ENCODE measurements around the gene DROSHA. TPM values are rescaled to one million over a fixed set of nuclear protein-coding genes. Genes with fewer than 3 reads are reported as not detected.

DROSHA gene
- polyA plus RNA-seq, 3 donors: 2.2 to 12.6 (median 7.6) TPM

- Histone ChIP-seq H3K9me3 (replicated peaks in 1 of 2; ENCODE audit: control insufficient read depth in 1 of 2, insufficient read depth in 1 of 2, low read length in 2 of 2) (no peaks in the 10 kb centered on the region), H3K9ac (ENCODE audit: insufficient read depth, low read length, poor library complexity, severe bottlenecking) (no peak overlapping the region), H2AFZ (ENCODE audit: insufficient read depth, low read depth, low read length, poor library complexity, severe bottlenecking) (no peak overlapping the region), H3K4me2 (replicated peaks; ENCODE audit: extremely low read depth, low read length, poor library complexity, severe bottlenecking) (no peak overlapping the region), H3K27me3 (ENCODE audit: control insufficient read depth in 2 of 2, insufficient read depth in 2 of 2, low read length in 2 of 2) (no peaks in the 10 kb centered on the region), H4K20me1 (ENCODE audit: insufficient read depth, low read length) (no peaks in the 10 kb centered on the region), H3K79me2 (ENCODE audit: insufficient read depth, low read length) (no peaks in the 10 kb centered on the region), H3K27ac (ENCODE audit: low read depth in 1 of 2, low read length in 2 of 2) (no peak overlapping the region), H3K4me1 (ENCODE audit: control insufficient read depth in 1 of 2, insufficient read depth in 2 of 2, low read length in 2 of 2) (no peaks in the 10 kb centered on the region), H3K4me3 (replicated peaks in 1 of 3; ENCODE audit: low read depth in 2 of 3, low read length in 3 of 3) (no peak overlapping the region), H3K36me3 (replicated peaks in 1 of 2; ENCODE audit: control insufficient read depth in 1 of 2, insufficient read depth in 2 of 2, low read length in 2 of 2) (no peaks in the 10 kb centered on the region)
- peaks cover 0 to 8% (median 3%) of the 10 kb centered on the region in 7 donors for H3K9me3 Mint-ChIP-seq
- no peaks in the 10 kb centered on the region for H3K36me3 Mint-ChIP-seq
- peaks cover 2% of the 10 kb centered on the region for H3K4me1 Mint-ChIP-seq
- no peak for TF ChIP-seq CTCF (IDR thresholded peaks at IDR 0.05)
- intact Hi-C loops (cut with micrococcal nuclease): no loop called here
- H3K27ac Mint-ChIP-seq: no peak overlapping the region
- peaks cover 0 to 3% (median 0%) of the 10 kb centered on the region in 3 donors for H3K27me3 Mint-ChIP-seq (ENCODE audit: low read depth in 3 of 3)
- DNase-seq: no peak
- no peak overlapping the region for H3K4me3 Mint-ChIP-seq
- 100% methylated on average over 3 of the region's 4 CpGs for WGBS (ENCODE audit: insufficient coverage)
These were observed 150.6 kb downstream of the DROSHA start for GRCh38 chr5:31381299-31381698.

- H2AFZ ChIP-seq (ENCODE audit: insufficient read depth, low read depth, low read length, poor library complexity, severe bottlenecking): no peak overlapping the region
- Mint-ChIP-seq H3K36me3 (no peaks in the 10 kb centered on the region), H3K9me3 (peaks cover 0 to 9% (median 2%) of the 10 kb centered on the region in 7 donors), H3K27ac (no peak overlapping the region), H3K4me1 (peaks cover 2% of the 10 kb centered on the region), H3K27me3 (ENCODE audit: low read depth in 3 of 3) (peaks cover 0 to 3% (median 0%) of the 10 kb centered on the region in 3 donors), H3K4me3 (no peak overlapping the region)
- DNase-seq: no peak
- no peaks in the 10 kb centered on the region for H3K79me2 ChIP-seq (ENCODE audit: insufficient read depth, low read length)
- WGBS (ENCODE audit: insufficient coverage): 75% methylated on average over 4 of the region's 4 CpGs
- H3K27ac ChIP-seq (ENCODE audit: low read depth in 1 of 2, low read length in 2 of 2): no peak overlapping the region
- no peaks in the 10 kb centered on the region for H3K27me3 ChIP-seq (ENCODE audit: control insufficient read depth in 2 of 2, insufficient read depth in 2 of 2, low read length in 2 of 2)
- H3K4me1 ChIP-seq (ENCODE audit: control insufficient read depth in 1 of 2, insufficient read depth in 2 of 2, low read length in 2 of 2): no peaks in the 10 kb centered on the region
- intact Hi-C loops (cut with micrococcal nuclease): no loop called here
- no peak overlapping the region for H3K4me3 ChIP-seq (replicated peaks in 1 of 3; ENCODE audit: low read depth in 2 of 3, low read length in 3 of 3)
- no peak overlapping the region for H3K9ac ChIP-seq (ENCODE audit: insufficient read depth, low read length, poor library complexity, severe bottlenecking)
- H3K36me3 ChIP-seq (replicated peaks in 1 of 2; ENCODE audit: control insufficient read depth in 1 of 2, insufficient read depth in 2 of 2, low read length in 2 of 2): no peaks in the 10 kb centered on the region
- H3K4me2 ChIP-seq (replicated peaks; ENCODE audit: extremely low read depth, low read length, poor library complexity, severe bottlenecking): no peak overlapping the region
- H4K20me1 ChIP-seq (ENCODE audit: insufficient read depth, low read length): no peaks in the 10 kb centered on the region
- TF ChIP-seq CTCF (IDR thresholded peaks at IDR 0.05): no peak
- H3K9me3 ChIP-seq (replicated peaks in 1 of 2; ENCODE audit: control insufficient read depth in 1 of 2, insufficient read depth in 1 of 2, low read length in 2 of 2): no peaks in the 10 kb centered on the region
These were observed 151.8 kb downstream of the DROSHA start for GRCh38 chr5:31380049-31380448.
